Spleen (tissue), 11 donors: ENCODE data around the gene TBXA2R. TPM values are rescaled to one million over a fixed set of nuclear protein-coding genes. Genes with fewer than 3 reads are reported as not detected.

Experiments used
- DNase-seq: peaks from one replicate; pipeline ENCODE4 v3.0.0-alpha.2; 2020
- H3K27ac ChIP-seq, 8 donors: fragments of 200-600 bp; sonication (generic) in 7 of 8; 1 replicate in 4 of 8; 2 replicates in 4 of 8; pipeline versions ENCODE4 v1.5.0 to v1.8.0; 2016 to 2021; ENCODE audit warnings: inconsistent platforms in 4 of 8, mild to moderate bottlenecking in 4 of 8, moderate library complexity in 1 of 8
- H3K27me3 ChIP-seq, 7 donors: fragments of 200-600 bp; sonication (generic) in 6 of 7; replicated peaks in 1 of 7; 1 replicate in 4 of 7; 2 replicates in 3 of 7; pipeline versions ENCODE4 v1.5.0 to v1.8.0; 2016 to 2021; ENCODE audit warnings: inconsistent platforms in 3 of 7, mild to moderate bottlenecking in 1 of 7
- H3K36me3 ChIP-seq, 6 donors: fragments of 200-600 bp; sonication (generic) in 5 of 6; 1 replicate in 4 of 6; 2 replicates in 2 of 6; pipeline versions ENCODE4 v1.5.0 to v1.8.0; 2016 to 2021; ENCODE audit warnings: inconsistent platforms in 2 of 6
- H3K4me1 ChIP-seq, 6 donors: fragments of 200-600 bp; sonication (generic) in 5 of 6; 1 replicate in 3 of 6; 2 replicates in 3 of 6; pipeline versions ENCODE4 v1.5.0 to v1.8.0; 2016 to 2021; ENCODE audit warnings: inconsistent platforms in 3 of 6
- H3K4me3 ChIP-seq, 8 donors: fragments of 200-600 bp; sonication (generic) in 7 of 8; 1 replicate in 4 of 8; 2 replicates in 4 of 8; pipeline versions ENCODE4 v1.5.0 to v1.8.0; 2016 to 2021; ENCODE audit warnings: inconsistent platforms in 4 of 8, mild to moderate bottlenecking in 4 of 8, moderate library complexity in 2 of 8
- H3K9me3 ChIP-seq, 8 donors: fragments of 200-600 bp; sonication (generic) in 7 of 8; 1 replicate in 4 of 8; 2 replicates in 4 of 8; pipeline versions ENCODE4 v1.5.0 to v1.8.0; 2016 to 2021; ENCODE audit warnings: inconsistent platforms in 4 of 8
- CTCF ChIP-seq, 11 experiments: fragments of 200-600 bp in 7 of 11; fragments of 450-650 bp in 4 of 11; sonication (generic) in 4 of 11; IDR thresholded peaks in 8 of 11; conservative IDR thresholded peaks in 3 of 11; 1 replicate in 7 of 11; 2 replicates in 4 of 11; pipeline versions ENCODE4 v1.4.0 to v1.8.0; 2016 to 2021; ENCODE audit warnings: antibody characterized with exemption in 11 of 11, inconsistent platforms in 4 of 11, mild to moderate bottlenecking in 1 of 11
- POLR2A ChIP-seq, 3 donors: fragments of 450-650 bp; IDR thresholded peaks; one replicate each; pipeline ENCODE4 v1.5.1; 2017; ENCODE audit warnings: antibody characterized with exemption in 3 of 3, mild to moderate bottlenecking in 1 of 3
- POLR2AphosphoS5 ChIP-seq, 3 donors: sonication (generic); formaldehyde crosslinking; IDR thresholded peaks; one replicate each; pipeline ENCODE4 v1.5.1; 2017; ENCODE audit warnings: antibody characterized with exemption in 3 of 3
- WGBS, 5 donors: extraction: QIAGEN DNeasy Blood & Tissue Kit in 3 of 5; methylation state at CpG; one replicate each; pipeline versions ENCODE4 v1.1.5 to v1.1.7; 2013 to 2018; 5-methylcytosine and 5-hydroxymethylcytosine counted together
- intact Hi-C: fragments of 100-400 bp; cut with DNase I; formaldehyde crosslinking; loops from one replicate; pipeline ENCODE4 v1.15.0; 2023; ENCODE audit warnings: low total_unique reads
- polyA plus RNA-seq, 3 donors: library from polyadenylated mRNA; stranded (reverse); fragments of 200-250 nt; gene quantifications; one replicate each; pipeline ENCODE4 v1.2.1, GENCODE V29; 2013
- total RNA-seq, 7 donors: library from RNA; depleted of rRNA in 3 of 7; stranded (reverse); fragments of >200 nt in 3 of 7; fragmentation: NEBNext Ultra II Directional in 4 of 7; extraction: Animal tissue kit (Norgen Biotek cat#: 25700) in 4 of 7; gene quantifications; one replicate each; pipeline versions ENCODE4 v1.1.0 to v1.2.1, GENCODE V29; 2016 to 2021
- donor health status: healthy with polysubstance abuse.
- donor health status: DM: no; HTN: no; CAD: no; lungs with moderate emphysema.
- donor health status: DM: no; HTN: no; CAD: no.
- donor health status: Bipolar disorder and iron deficiency.
- donor health status: healthy.
- donor health status: DM: no; HTN: no; CAD: no.
- donor health status: DM: yes; HTN: yes; CAD: no.

Gene TBXA2R
- total and polyA plus RNA-seq, 10 donors, result 2.1 to 16.1 (median 10.5) TPM

GRCh38 chr19:3556423-3556977 is 50.2 kb downstream of the TBXA2R start:
- Histone ChIP-seq H3K27ac (peak overlapping the region in 7 of 8 donors; percentile 41 to 90 (median 85)), H3K4me3 (peak overlapping the region; percentile 81 to 99 (median 92)), H3K36me3 (peaks cover 0 to under 1% (median 0%) of the 10 kb centered on the region in 6 donors), H3K27me3 (no peaks in the 10 kb centered on the region), H3K9me3 (no peaks in the 10 kb centered on the region), H3K4me1 (peaks cover 43 to 89% (median 67%) of the 10 kb centered on the region in 6 donors)
- TF ChIP-seq POLR2AphosphoS5 (IDR thresholded peaks at IDR 0.05) (no peak), POLR2A (IDR thresholded peaks at IDR 0.05) (no peak), CTCF (IDR thresholded peaks at IDR 0.05 in 8 of 11, conservative IDR thresholded peaks at IDR 0.05 in 3 of 11) (no peak)
- intact Hi-C loops, result loop anchor here (10.0 kb wide), 1 partner anchor 58 kb away; no protein-coding TSS in a partner anchor
- peak; percentile 76 for DNase-seq
- WGBS, 5 donors, result 17 to 40% (median 25%) methylated on average over 7 to 9 of the region's 9 CpGs

- Histone ChIP-seq H3K4me3 (peak overlapping the region; percentile 14 to 99 (median 92)), H3K27me3 (no peaks in the 10 kb centered on the region), H3K4me1 (peaks cover 43 to 91% (median 65%) of the 10 kb centered on the region in 6 donors), H3K36me3 (peaks cover 0 to 7% (median 1%) of the 10 kb centered on the region in 6 donors), H3K27ac (peak overlapping the region in 7 of 8 donors; percentile 6 to 90 (median 85)), H3K9me3 (no peaks in the 10 kb centered on the region)
- DNase-seq, result peak; percentile 76
- intact Hi-C loops, result loop anchor here (10.0 kb wide), 1 partner anchor 59 kb away; no protein-coding TSS in a partner anchor
- TF ChIP-seq POLR2A (IDR thresholded peaks at IDR 0.05) (no peak), POLR2AphosphoS5 (IDR thresholded peaks at IDR 0.05) (no peak), CTCF (IDR thresholded peaks at IDR 0.05 in 8 of 11, conservative IDR thresholded peaks at IDR 0.05 in 3 of 11) (no peak)
- WGBS, 5 donors, result 56 to 85% (median 76%) methylated on average over 7 to 15 of the region's 15 CpGs
Measured at GRCh38 chr19:3555653-3556422, 50.8 kb downstream of the TBXA2R start.

GRCh38 chr19:3554254-3555083 is 52.2 kb downstream of the TBXA2R start:
- Histone ChIP-seq H3K4me3 (peak overlapping the region in 2 of 8 donors; percentile 2 to 98), H3K27me3 (no peaks in the 10 kb centered on the region), H3K9me3 (no peaks in the 10 kb centered on the region), H3K4me1 (peaks cover 43 to 91% (median 61%) of the 10 kb centered on the region in 6 donors), H3K27ac (peak overlapping the region; percentile 44 to 90 (median 85)), H3K36me3 (peaks cover 0 to 20% (median 4%) of the 10 kb centered on the region in 6 donors)
- intact Hi-C loops, result loop anchor here (10.0 kb wide), 1 partner anchor 60 kb away; no protein-coding TSS in a partner anchor
- peak; percentile 77 for DNase-seq
- 43 to 51% (median 46%) methylated on average over 19 to 21 of the region's 21 CpGs for WGBS, 5 donors
- TF ChIP-seq CTCF (IDR thresholded peaks at IDR 0.05 in 8 of 11, conservative IDR thresholded peaks at IDR 0.05 in 3 of 11), result no peak
- TF ChIP-seq POLR2A (IDR thresholded peaks at IDR 0.05), result no peak
- TF ChIP-seq POLR2AphosphoS5 (IDR thresholded peaks at IDR 0.05), result peak in 1 of 3 donors; percentile 37
